Caco-2 (cell line): ENCODE data around the gene OAS3. TPM values are rescaled to one million over a fixed set of nuclear protein-coding genes. Genes with fewer than 3 reads are reported as not detected.

Source experiments
- BruUV-seq: library from RNA; stranded (reverse); fragments of 400-500 nt; replicated peaks from 2 replicates; lab custom pipeline; 2021; lab: Mats Ljungman, UMichigan
- CTCF ChIA-PET: fragments of 300-600 bp; sonication (Branson Sonifier 250); formaldehyde crosslinking; loops from one replicate; lab custom pipeline; 2022; ENCODE audit warnings: antibody characterized with exemption; lab: Charles Lee
- POLR2A ChIA-PET: fragments of 300-600 bp; sonication (Branson Sonifier 250); formaldehyde crosslinking; loops from one replicate; lab custom pipeline; 2022; ENCODE audit warnings: antibody characterized with exemption; lab: Charles Lee
- DNase-seq, 2 experiments: peaks; one replicate each; pipeline versions ENCODE4 v3.0.0 to v3.0.0-alpha.2; 2020 to 2022
- H3K27me3 ChIP-seq: replicated peaks from 2 replicates; pipeline ENCODE4 v1.6.0; 2011; ENCODE audit warnings: low read length; ENCODE audit not compliant: control insufficient read depth, insufficient read depth
- H3K36me3 ChIP-seq: 2 replicates; pipeline ENCODE4 v1.5.1; 2011; ENCODE audit warnings: low read length; ENCODE audit not compliant: control insufficient read depth, insufficient read depth
- H3K4me1 ChIP-seq: fragments of 250-450 bp; sonication (Bioruptor Pico); 2 replicates; pipeline ENCODE4 v1.5.1; 2020; ENCODE audit warnings: mild to moderate bottlenecking
- H3K4me3 ChIP-seq: 2 replicates; pipeline ENCODE4 v1.5.1; 2011; ENCODE audit warnings: low read depth, mild to moderate bottlenecking, control low read depth, low read length
- H3K9me3 ChIP-seq: fragments of 250-450 bp; sonication (Bioruptor Pico); 2 replicates; pipeline ENCODE4 v1.5.1; 2020; ENCODE audit warnings: mild to moderate bottlenecking, moderate library complexity
- H3K27ac Mint-ChIP-seq: one replicate; pipeline ENCODE4 v1.8.0; 2022; ENCODE audit warnings: mixed read lengths; ENCODE audit not compliant: unreplicated experiment
- H3K27me3 Mint-ChIP-seq: one replicate; pipeline ENCODE4 v1.8.0; 2022; ENCODE audit warnings: mixed read lengths; ENCODE audit not compliant: insufficient read depth, unreplicated experiment
- H3K36me3 Mint-ChIP-seq: one replicate; pipeline ENCODE4 v1.8.0; 2022; ENCODE audit warnings: mild to moderate bottlenecking, mixed read lengths; ENCODE audit not compliant: insufficient read depth, unreplicated experiment
- H3K4me1 Mint-ChIP-seq: one replicate; pipeline ENCODE4 v1.8.0; 2022; ENCODE audit warnings: low read depth, mixed read lengths; ENCODE audit not compliant: unreplicated experiment
- H3K4me3 Mint-ChIP-seq: one replicate; pipeline ENCODE4 v1.8.0; 2022; ENCODE audit warnings: mild to moderate bottlenecking, moderate library complexity, mixed read lengths; ENCODE audit not compliant: unreplicated experiment
- H3K9me3 Mint-ChIP-seq: one replicate; pipeline ENCODE4 v1.8.0; 2022; ENCODE audit warnings: mixed read lengths; ENCODE audit not compliant: unreplicated experiment
- intact Hi-C: fragments of 100-400 bp; cut with micrococcal nuclease; formaldehyde crosslinking; loops from one replicate; pipeline ENCODE4 v1.10.0; 2022; ENCODE audit not compliant: unreplicated experiment
- total RNA-seq: library from RNA; stranded (reverse); gene quantifications from 2 replicates; pipeline ENCODE4 v1.2.3, GENCODE V29; 2022
- TF ChIP-seq, protein P1 (sequence below), 2 experiments: fragments of 200-600 bp in 1 of 2; IDR thresholded peaks; 1 replicate in 1 of 2; 2 replicates in 1 of 2; pipeline versions ENCODE4 v1.5.1 to v1.8.0; 2011 to 2022; ENCODE audit warnings: antibody characterized with exemption in 1 of 2, control low read depth in 1 of 2, inconsistent platforms in 1 of 2, low read depth in 1 of 2, low read length in 1 of 2, mild to moderate bottlenecking in 1 of 2, moderate library complexity in 1 of 2; ENCODE audit not compliant: insufficient read depth in 1 of 2, severe bottlenecking in 1 of 2, unreplicated experiment in 1 of 2

The OAS3 gene
- total RNA-seq, 1 experiment from 2014 or later, result 22.1 TPM

GRCh38 chr12:112927475-112927874 is 10.8 kb upstream of the OAS3 start:
- Mint-ChIP-seq H3K4me1 (peaks cover 8% of the 10 kb centered on the region), H3K4me3 (no peak overlapping the region), H3K27me3 (peaks cover 2% of the 10 kb centered on the region), H3K9me3 (peaks cover 9% of the 10 kb centered on the region), H3K27ac (peak overlapping the region; percentile 67), H3K36me3 (peaks cover 10% of the 10 kb centered on the region)
- Histone ChIP-seq H3K27me3 (no peaks in the 10 kb centered on the region), H3K9me3 (peaks cover 34% of the 10 kb centered on the region), H3K4me3 (no peak overlapping the region), H3K4me1 (peaks cover 39% of the 10 kb centered on the region), H3K36me3 (no peaks in the 10 kb centered on the region)
- TF ChIP-seq, protein P1, sequence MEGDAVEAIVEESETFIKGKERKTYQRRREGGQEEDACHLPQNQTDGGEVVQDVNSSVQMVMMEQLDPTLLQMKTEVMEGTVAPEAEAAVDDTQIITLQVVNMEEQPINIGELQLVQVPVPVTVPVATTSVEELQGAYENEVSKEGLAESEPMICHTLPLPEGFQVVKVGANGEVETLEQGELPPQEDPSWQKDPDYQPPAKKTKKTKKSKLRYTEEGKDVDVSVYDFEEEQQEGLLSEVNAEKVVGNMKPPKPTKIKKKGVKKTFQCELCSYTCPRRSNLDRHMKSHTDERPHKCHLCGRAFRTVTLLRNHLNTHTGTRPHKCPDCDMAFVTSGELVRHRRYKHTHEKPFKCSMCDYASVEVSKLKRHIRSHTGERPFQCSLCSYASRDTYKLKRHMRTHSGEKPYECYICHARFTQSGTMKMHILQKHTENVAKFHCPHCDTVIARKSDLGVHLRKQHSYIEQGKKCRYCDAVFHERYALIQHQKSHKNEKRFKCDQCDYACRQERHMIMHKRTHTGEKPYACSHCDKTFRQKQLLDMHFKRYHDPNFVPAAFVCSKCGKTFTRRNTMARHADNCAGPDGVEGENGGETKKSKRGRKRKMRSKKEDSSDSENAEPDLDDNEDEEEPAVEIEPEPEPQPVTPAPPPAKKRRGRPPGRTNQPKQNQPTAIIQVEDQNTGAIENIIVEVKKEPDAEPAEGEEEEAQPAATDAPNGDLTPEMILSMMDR (IDR thresholded peaks at IDR 0.05; ENCODE audit: insufficient read depth in 1 of 2, low read depth in 1 of 2, low read length in 1 of 2, severe bottlenecking in 1 of 2, unreplicated experiment in 1 of 2), result no peak
- CTCF ChIA-PET, result no interaction called here
- intact Hi-C loops, result no loop called here
- BruUV-seq, result no TSS peak
- no peak for DNase-seq
- POLR2A ChIA-PET, result no interaction called here

DNA sequence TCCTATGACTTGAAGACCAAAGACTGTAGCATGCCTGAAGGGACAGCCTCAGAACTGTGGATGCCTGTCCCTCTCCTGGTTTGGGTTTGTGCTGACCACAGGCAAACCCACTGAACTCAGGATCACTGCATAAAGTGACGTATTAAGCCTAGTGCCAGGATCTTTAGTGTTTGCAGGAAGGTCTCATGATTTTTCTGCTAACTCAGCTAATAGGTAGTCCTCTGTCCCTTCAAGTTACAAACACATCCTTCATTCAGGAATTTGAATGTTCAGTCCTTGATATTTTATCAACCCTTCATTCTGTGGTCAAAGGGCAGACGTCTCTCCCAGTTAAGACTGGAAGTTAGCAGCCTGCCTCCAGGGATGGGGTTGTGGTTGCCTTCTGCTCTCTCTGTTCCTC is 10.3 kb upstream of the OAS3 start:
- POLR2A ChIA-PET, result no interaction called here
- CTCF ChIA-PET, result no interaction called here
- peaks cover 13% of the 10 kb centered on the region for H3K4me1 Mint-ChIP-seq

GRCh38 chr12:112928978-112929377 is 9.3 kb upstream of the OAS3 start:
- Histone ChIP-seq H3K4me3 (no peak overlapping the region), H3K36me3 (no peaks in the 10 kb centered on the region), H3K4me1 (peaks cover 43% of the 10 kb centered on the region), H3K9me3 (peaks cover 34% of the 10 kb centered on the region), H3K27me3 (no peaks in the 10 kb centered on the region)
- no peak for DNase-seq
- Mint-ChIP-seq H3K4me1 (peaks cover 13% of the 10 kb centered on the region), H3K27me3 (no peaks in the 10 kb centered on the region), H3K4me3 (no peak overlapping the region), H3K27ac (no peak overlapping the region), H3K9me3 (peaks cover 9% of the 10 kb centered on the region), H3K36me3 (peaks cover 10% of the 10 kb centered on the region)
- POLR2A ChIA-PET, result no interaction called here
- intact Hi-C loops, result no loop called here
- TF ChIP-seq, protein P1 (IDR thresholded peaks at IDR 0.05; ENCODE audit: insufficient read depth in 1 of 2, low read depth in 1 of 2, low read length in 1 of 2, severe bottlenecking in 1 of 2, unreplicated experiment in 1 of 2), result no peak
- no TSS peak for BruUV-seq
- CTCF ChIA-PET, result no interaction called here

More for the DNA sequence above, 10.3 kb upstream of the OAS3 start:
- no peak overlapping the region for H3K27ac Mint-ChIP-seq
- TF ChIP-seq, protein P1 (IDR thresholded peaks at IDR 0.05; ENCODE audit: insufficient read depth in 1 of 2, low read depth in 1 of 2, low read length in 1 of 2, severe bottlenecking in 1 of 2, unreplicated experiment in 1 of 2), result no peak
- peaks cover 10% of the 10 kb centered on the region for H3K36me3 Mint-ChIP-seq
- peaks cover 34% of the 10 kb centered on the region for H3K9me3 ChIP-seq
- no peaks in the 10 kb centered on the region for H3K36me3 ChIP-seq
- peaks cover 43% of the 10 kb centered on the region for H3K4me1 ChIP-seq
- no peak overlapping the region for H3K4me3 ChIP-seq
- H3K9me3 Mint-ChIP-seq, result peaks cover 9% of the 10 kb centered on the region
- intact Hi-C loops, result no loop called here
- H3K27me3 Mint-ChIP-seq, result no peaks in the 10 kb centered on the region
- no TSS peak for BruUV-seq
- H3K4me3 Mint-ChIP-seq, result no peak overlapping the region
- H3K27me3 ChIP-seq, result no peaks in the 10 kb centered on the region
- DNase-seq, result no peak
